GM12874 (cell line): Measurements from ENCODE around the gene IP6K2.

Experiments used
- CTCF ChIP-seq: IDR thresholded peaks from 2 replicates; pipeline ENCODE4 v1.5.1; 2011; ENCODE audit warnings: low read depth, mild to moderate bottlenecking, control low read depth, low read length, moderate library complexity; ENCODE audit not compliant: insufficient read depth

The IP6K2 gene

GRCh38 chr3:48695393-48695753, 21.6 kb downstream of the IP6K2 start:
- TF ChIP-seq CTCF = no peak

- no peak for TF ChIP-seq CTCF
Observed at GRCh38 chr3:48694610-48695392, 22.2 kb downstream of the IP6K2 start.

GRCh38 chr3:48693826-48694225, 23.2 kb downstream of the IP6K2 start:
- TF ChIP-seq CTCF = no peak

GRCh38 chr3:48692551-48692950, 24.5 kb downstream of the IP6K2 start:
- TF ChIP-seq CTCF = no peak

- no peak for TF ChIP-seq CTCF
Observed at GRCh38 chr3:48690846-48691458, 26.1 kb downstream of the IP6K2 start.

GRCh38 chr3:48689384-48689783, 27.6 kb downstream of the IP6K2 start:
- no peak for TF ChIP-seq CTCF

- no peak for TF ChIP-seq CTCF
Observed at GRCh38 chr3:48688737-48689075, 28.3 kb downstream of the IP6K2 start.
